Body of pancreas (tissue), 4 donors: ENCODE results near the gene ESRRG. TPM values are rescaled to one million over a fixed set of nuclear protein-coding genes. Genes with fewer than 3 reads are reported as not detected.

Experiments used
- ATAC-seq: fragments of 150-250 bp; one replicate; pipeline ENCODE4 v1.9.1; 2016
- DNase-seq, 4 donors: peaks; one replicate each; pipeline ENCODE4 v3.0.0-alpha.2; 2019
- H3K27ac ChIP-seq, 4 donors: fragments of 200-600 bp; sonication (generic); 1 replicate in 3 of 4; 2 replicates in 1 of 4; pipeline versions ENCODE4 v1.5.1 to v1.6.1; 2016 to 2019; ENCODE audit warnings: mild to moderate bottlenecking in 1 of 4, mixed read lengths in 1 of 4, moderate library complexity in 1 of 4
- H3K27me3 ChIP-seq, 2 donors: fragments of 200-600 bp; sonication (generic); one replicate each; pipeline ENCODE4 v1.6.0; 2016; ENCODE audit warnings: mild to moderate bottlenecking in 1 of 2
- H3K36me3 ChIP-seq, 2 donors: fragments of 200-600 bp; sonication (generic); replicated peaks in 1 of 2; 2 replicates each; pipeline ENCODE4 v1.5.1; 2016; ENCODE audit warnings: low read depth in 2 of 2; ENCODE audit not compliant: insufficient read depth in 1 of 2
- H3K4me1 ChIP-seq: fragments of 200-600 bp; sonication (generic); one replicate; pipeline ENCODE4 v1.6.0; 2016
- H3K4me3 ChIP-seq, 2 donors: fragments of 200-600 bp; sonication (generic); 1 replicate in 1 of 2; 2 replicates in 1 of 2; pipeline ENCODE4 v1.5.1; 2016 to 2019
- H3K9me3 ChIP-seq, 3 donors: fragments of 200-600 bp; sonication (generic); 1 replicate in 2 of 3; 2 replicates in 1 of 3; pipeline ENCODE4 v1.5.1; 2016
- CTCF ChIP-seq, 7 experiments: fragments of 450-650 bp in 4 of 7; fragments of 200-600 bp in 3 of 7; sonication (generic) in 3 of 7; IDR thresholded peaks; one replicate each; pipeline ENCODE4 v1.5.1; 2016 to 2019; ENCODE audit warnings: antibody characterized with exemption in 7 of 7
- POLR2A ChIP-seq, 3 donors: fragments of 450-650 bp; IDR thresholded peaks; one replicate each; pipeline ENCODE4 v1.6.1; 2016; ENCODE audit warnings: antibody characterized with exemption in 3 of 3, mild to moderate bottlenecking in 2 of 3
- WGBS, 2 donors: methylation state at CpG; one replicate each; pipeline ENCODE4 v1.1.5; 2017; 5-methylcytosine and 5-hydroxymethylcytosine counted together
- intact Hi-C: fragments of 100-400 bp; cut with DNase I; formaldehyde crosslinking; loops from one replicate; pipeline ENCODE4 v1.15.1; 2023
- total RNA-seq, 2 donors: library from RNA; depleted of rRNA; stranded (reverse); fragments of >200 nt; gene quantifications; one replicate each; pipeline ENCODE4 v1.1.0, GENCODE V29; 2016

ESRRG gene
- total RNA-seq, 2 donors from 2014 or later: 13.5 to 18.7 TPM

GRCh38 chr1:216542741-216543140 is 180.5 kb downstream of the ESRRG start:
- 44 to 65% methylated on average over 2 of the region's 2 CpGs for WGBS, 2 donors
- Histone ChIP-seq H3K9me3 (no peaks in the 10 kb centered on the region), H3K4me3 (no peak overlapping the region), H3K36me3 (no peaks in the 10 kb centered on the region), H3K27ac (no peak overlapping the region), H3K4me1 (no peaks in the 10 kb centered on the region), H3K27me3 (no peaks in the 10 kb centered on the region)
- TF ChIP-seq CTCF (IDR thresholded peaks at IDR 0.05): no peak
- no peak for TF ChIP-seq POLR2A (IDR thresholded peaks at IDR 0.05)
- ATAC-seq: no peak
- intact Hi-C loops: no loop called here
- no peak for DNase-seq

GRCh38 chr1:216542263-216542662 is 181.0 kb downstream of the ESRRG start:
- H3K4me3 ChIP-seq: no peak overlapping the region
- no peak for TF ChIP-seq CTCF (IDR thresholded peaks at IDR 0.05)
- no peak for TF ChIP-seq POLR2A (IDR thresholded peaks at IDR 0.05)
- H3K4me1 ChIP-seq: no peaks in the 10 kb centered on the region
- H3K27me3 ChIP-seq: no peaks in the 10 kb centered on the region
- intact Hi-C loops: no loop called here
- no peaks in the 10 kb centered on the region for H3K36me3 ChIP-seq
- no peak for DNase-seq
- 64 to 74% methylated on average over 1 of the region's 1 CpG for WGBS, 2 donors
- no peak for ATAC-seq
- no peaks in the 10 kb centered on the region for H3K9me3 ChIP-seq
- no peak overlapping the region for H3K27ac ChIP-seq

GRCh38 chr1:216535751-216536150 is 187.5 kb downstream of the ESRRG start:
- no peaks in the 10 kb centered on the region for H3K36me3 ChIP-seq
- H3K9me3 ChIP-seq: no peaks in the 10 kb centered on the region
- ATAC-seq: no peak
- peaks cover 4% of the 10 kb centered on the region for H3K4me1 ChIP-seq
- DNase-seq: no peak
- no peak overlapping the region for H3K27ac ChIP-seq
- intact Hi-C loops: no loop called here
- H3K4me3 ChIP-seq: no peak overlapping the region
- TF ChIP-seq POLR2A (IDR thresholded peaks at IDR 0.05) (no peak), CTCF (IDR thresholded peaks at IDR 0.05) (no peak)
- 74 to 89% methylated on average over 2 of the region's 2 CpGs for WGBS, 2 donors
- no peaks in the 10 kb centered on the region for H3K27me3 ChIP-seq

GRCh38 chr1:216535059-216535458 is 188.2 kb downstream of the ESRRG start:
- no peak overlapping the region for H3K27ac ChIP-seq
- ATAC-seq: no peak
- DNase-seq: no peak
- no peaks in the 10 kb centered on the region for H3K9me3 ChIP-seq
- H3K4me1 ChIP-seq: peaks cover 4% of the 10 kb centered on the region
- 69 to 82% methylated on average over 1 of the region's 1 CpG for WGBS, 2 donors
- TF ChIP-seq POLR2A (IDR thresholded peaks at IDR 0.05) (no peak), CTCF (IDR thresholded peaks at IDR 0.05) (no peak)
- H3K4me3 ChIP-seq: no peak overlapping the region
- H3K36me3 ChIP-seq: no peaks in the 10 kb centered on the region
- intact Hi-C loops: no loop called here
- H3K27me3 ChIP-seq: no peaks in the 10 kb centered on the region

GRCh38 chr1:216533776-216534175 is 189.5 kb downstream of the ESRRG start:
- TF ChIP-seq CTCF (IDR thresholded peaks at IDR 0.05) (no peak), POLR2A (IDR thresholded peaks at IDR 0.05) (no peak)
- ATAC-seq (no peak), DNase-seq (no peak)
- no peaks in the 10 kb centered on the region for H3K9me3 ChIP-seq
- 85% methylated on average over 4 of the region's 4 CpGs for WGBS, 2 donors
- intact Hi-C loops: no loop called here
- no peaks in the 10 kb centered on the region for H3K36me3 ChIP-seq
- H3K4me1 ChIP-seq: peaks cover 9% of the 10 kb centered on the region
- H3K4me3 ChIP-seq: no peak overlapping the region
- no peaks in the 10 kb centered on the region for H3K27me3 ChIP-seq
- no peak overlapping the region for H3K27ac ChIP-seq
